Measurements from ENCODE around the gene DBT.

DBT gene

DNA sequence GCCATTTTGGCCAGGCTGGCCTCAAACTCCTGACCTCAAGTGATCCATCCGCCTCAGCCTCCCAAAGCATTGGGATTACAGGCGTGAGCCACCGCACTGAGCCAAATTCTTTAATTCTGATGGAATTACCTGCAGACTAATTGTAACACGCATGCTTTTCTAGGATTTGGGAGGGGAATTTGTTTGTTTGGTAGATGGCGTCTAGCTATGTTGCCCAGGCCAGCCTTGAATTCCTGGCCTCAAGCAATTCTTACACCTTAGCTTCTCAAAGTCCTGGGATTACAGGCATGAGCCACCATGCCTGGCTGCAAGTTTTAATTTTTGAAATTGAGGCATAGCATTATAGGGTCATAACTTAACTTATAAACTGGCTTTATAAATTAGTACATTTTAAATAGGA, 35.0 kb upstream of the DBT start:
- no peak for DNase-seq (ENCODE audit: low read depth)
- no peak overlapping the region for H3K4me3 ChIP-seq (ENCODE audit: control insufficient read depth, low read depth, low read length)
- TF ChIP-seq, protein P1, sequence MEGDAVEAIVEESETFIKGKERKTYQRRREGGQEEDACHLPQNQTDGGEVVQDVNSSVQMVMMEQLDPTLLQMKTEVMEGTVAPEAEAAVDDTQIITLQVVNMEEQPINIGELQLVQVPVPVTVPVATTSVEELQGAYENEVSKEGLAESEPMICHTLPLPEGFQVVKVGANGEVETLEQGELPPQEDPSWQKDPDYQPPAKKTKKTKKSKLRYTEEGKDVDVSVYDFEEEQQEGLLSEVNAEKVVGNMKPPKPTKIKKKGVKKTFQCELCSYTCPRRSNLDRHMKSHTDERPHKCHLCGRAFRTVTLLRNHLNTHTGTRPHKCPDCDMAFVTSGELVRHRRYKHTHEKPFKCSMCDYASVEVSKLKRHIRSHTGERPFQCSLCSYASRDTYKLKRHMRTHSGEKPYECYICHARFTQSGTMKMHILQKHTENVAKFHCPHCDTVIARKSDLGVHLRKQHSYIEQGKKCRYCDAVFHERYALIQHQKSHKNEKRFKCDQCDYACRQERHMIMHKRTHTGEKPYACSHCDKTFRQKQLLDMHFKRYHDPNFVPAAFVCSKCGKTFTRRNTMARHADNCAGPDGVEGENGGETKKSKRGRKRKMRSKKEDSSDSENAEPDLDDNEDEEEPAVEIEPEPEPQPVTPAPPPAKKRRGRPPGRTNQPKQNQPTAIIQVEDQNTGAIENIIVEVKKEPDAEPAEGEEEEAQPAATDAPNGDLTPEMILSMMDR (IDR thresholded peaks at IDR 0.05; ENCODE audit: control insufficient read depth, insufficient read depth, low read depth, low read length, missing control alignments) = no peak

DNA sequence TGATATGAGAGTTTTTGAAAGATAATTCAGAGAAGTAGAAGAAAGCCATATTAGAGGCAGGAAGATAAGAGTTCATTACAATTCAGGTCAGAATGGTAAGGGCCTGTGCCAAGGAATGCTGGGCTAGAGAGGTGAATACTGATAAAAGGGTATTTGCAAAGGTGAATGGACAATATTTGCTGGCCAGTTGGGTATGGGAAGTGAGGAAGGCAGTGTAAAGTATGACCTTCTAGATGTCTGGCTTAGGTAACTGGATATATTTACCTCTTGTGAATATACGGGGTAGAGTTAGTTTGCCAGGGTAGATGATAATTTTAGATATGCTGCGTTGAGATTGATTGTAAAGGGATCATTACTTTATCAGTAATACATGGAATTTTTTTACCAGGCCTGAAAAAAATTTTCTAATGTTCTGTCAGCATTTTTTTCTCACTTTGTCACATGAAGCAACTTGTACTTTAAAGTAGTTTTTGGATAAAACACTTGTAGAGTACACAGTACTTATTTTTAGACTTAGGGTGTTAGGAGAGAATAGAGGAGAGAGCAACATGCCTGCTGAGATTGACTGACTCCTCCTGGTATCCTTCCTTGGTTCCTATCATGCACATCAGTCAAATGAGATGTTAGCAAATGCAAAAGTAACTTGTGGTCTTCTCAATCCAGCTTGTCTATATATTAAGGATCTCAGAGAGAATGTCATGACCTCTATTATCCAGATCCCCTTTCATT, 30.5 kb upstream of the DBT start:
- H3K4me3 ChIP-seq (ENCODE audit: control insufficient read depth, low read depth, low read length) = no peak overlapping the region
- no peak for DNase-seq (ENCODE audit: low read depth)
- TF ChIP-seq, protein P1 (IDR thresholded peaks at IDR 0.05; ENCODE audit: control insufficient read depth, insufficient read depth, low read depth, low read length, missing control alignments) = no peak

DNA sequence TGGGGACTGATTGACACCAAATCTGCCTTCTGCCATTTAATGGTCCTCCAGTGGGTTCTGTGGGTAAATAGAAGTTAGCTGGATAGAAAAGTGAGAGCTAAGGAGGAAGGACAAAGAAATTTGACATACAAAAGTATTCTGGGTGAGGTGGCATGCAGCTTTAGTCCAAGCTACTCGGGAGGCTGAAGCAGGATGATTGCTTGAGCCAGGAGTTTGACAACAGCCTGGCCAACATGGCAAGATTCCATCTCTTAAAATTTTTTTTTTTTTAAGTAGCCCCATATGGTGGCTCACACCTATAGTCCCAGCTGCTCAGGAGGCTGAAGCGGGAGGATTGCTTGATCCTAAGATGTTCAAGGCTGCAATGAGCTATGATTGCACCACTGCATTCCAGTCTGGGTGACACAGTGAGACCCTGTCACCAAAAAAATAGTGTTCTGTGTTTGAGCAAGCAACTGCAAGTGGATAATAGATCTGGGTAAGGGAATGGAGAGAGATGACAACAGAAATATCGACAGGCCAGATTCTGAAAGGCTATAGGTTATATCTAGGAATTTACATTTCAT, 29.8 kb upstream of the DBT start:
- TF ChIP-seq, protein P1 (IDR thresholded peaks at IDR 0.05; ENCODE audit: control insufficient read depth, insufficient read depth, low read depth, low read length, missing control alignments) = no peak
- H3K4me3 ChIP-seq (ENCODE audit: control insufficient read depth, low read depth, low read length) = no peak overlapping the region
- DNase-seq (ENCODE audit: low read depth) = no peak

DNA sequence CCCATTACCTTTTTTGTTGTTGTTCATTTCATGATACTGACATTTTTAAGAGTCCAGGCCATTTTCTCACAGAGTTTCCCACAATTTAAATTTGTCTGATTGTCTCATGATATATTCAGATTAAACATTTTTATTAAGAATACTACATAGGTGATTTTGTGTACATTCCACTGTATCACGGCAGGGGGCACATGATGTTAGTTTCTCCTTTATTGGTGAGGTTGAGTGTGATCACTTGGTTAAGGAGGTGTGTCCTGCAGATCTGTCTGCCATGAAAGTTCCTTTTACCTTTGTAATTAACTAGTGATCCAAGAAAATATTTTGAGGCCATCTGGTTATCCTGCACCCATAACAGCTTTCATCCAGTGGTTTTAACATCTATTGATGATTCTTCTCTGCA, 28.2 kb upstream of the DBT start:
- no peak for DNase-seq (ENCODE audit: low read depth)
- H3K4me3 ChIP-seq (ENCODE audit: control insufficient read depth, low read depth, low read length) = no peak overlapping the region
- TF ChIP-seq, protein P1 (IDR thresholded peaks at IDR 0.05; ENCODE audit: control insufficient read depth, insufficient read depth, low read depth, low read length, missing control alignments) = no peak

DNA sequence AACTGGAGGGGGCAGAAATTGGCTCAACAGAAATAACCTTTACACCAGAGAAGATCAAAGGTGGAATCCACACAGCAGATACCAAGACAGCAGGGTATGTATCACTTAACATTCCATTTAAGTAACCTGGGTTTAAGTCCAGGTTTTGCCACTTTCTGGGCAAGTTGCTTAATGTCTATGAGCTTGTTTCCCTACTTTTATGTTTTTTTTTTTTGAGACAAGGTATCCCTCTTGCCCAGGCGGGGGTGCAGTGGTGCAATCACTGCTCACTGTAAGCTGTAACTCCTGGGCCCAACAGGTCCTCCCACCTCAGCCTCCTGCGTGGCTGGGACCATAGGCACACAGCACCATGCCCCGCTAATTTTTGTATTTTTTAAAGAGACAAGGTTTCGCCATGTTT, 18.6 kb upstream of the DBT start:
- H3K4me3 ChIP-seq (ENCODE audit: control insufficient read depth, low read depth, low read length) = no peak overlapping the region
- TF ChIP-seq, protein P1 (IDR thresholded peaks at IDR 0.05; ENCODE audit: control insufficient read depth, insufficient read depth, low read depth, low read length, missing control alignments) = no peak

DNA sequence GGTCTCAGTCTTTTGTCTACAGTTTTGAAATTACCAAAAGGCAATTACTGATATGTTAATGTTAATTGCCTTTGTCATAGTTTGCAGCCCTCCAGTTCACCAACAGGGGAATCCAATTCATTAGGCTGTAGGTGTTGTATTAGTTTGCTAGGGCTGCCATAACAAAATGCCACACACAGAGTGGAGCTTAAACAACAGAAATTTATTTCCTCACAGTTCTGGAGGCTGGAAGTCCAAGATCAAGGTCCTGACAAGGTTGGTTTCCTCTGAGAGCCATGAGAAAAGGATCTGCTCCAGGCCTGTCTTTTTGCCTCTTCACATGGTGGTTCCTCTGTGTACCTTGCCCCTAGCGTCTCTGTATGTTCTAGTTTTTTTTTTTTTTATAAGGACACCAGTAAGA, 17.6 kb upstream of the DBT start:
- no peak for DNase-seq (ENCODE audit: low read depth)

More for the DNA sequence above, 18.6 kb upstream of the DBT start:
- no peak for DNase-seq (ENCODE audit: low read depth)

More for the DNA sequence above, 17.6 kb upstream of the DBT start:
- peak overlapping the region; percentile 80 for H3K4me3 ChIP-seq (ENCODE audit: control insufficient read depth, low read depth, low read length)
- TF ChIP-seq, protein P1 (IDR thresholded peaks at IDR 0.05; ENCODE audit: control insufficient read depth, insufficient read depth, low read depth, low read length, missing control alignments) = no peak
